HG03378 (cell line): ENCODE data around the gene TMEM14B.
A peak's percentile ranks its signal among the peaks of the same experiment; 100 is the strongest.
"Not testable (repeated sequence)": the region's sequence is repeated elsewhere in the genome, so short reads cannot be mapped to it uniquely, and the experiment has no call there.

Source experiments
- ATAC-seq: cut with Tn5 transposase; IDR thresholded peaks from one replicate; pipeline ENCODE4 v1.9.1; 2021; ENCODE audit warnings: mild to moderate bottlenecking, moderate library complexity; ENCODE audit not compliant: unreplicated experiment

The TMEM14B gene

DNA sequence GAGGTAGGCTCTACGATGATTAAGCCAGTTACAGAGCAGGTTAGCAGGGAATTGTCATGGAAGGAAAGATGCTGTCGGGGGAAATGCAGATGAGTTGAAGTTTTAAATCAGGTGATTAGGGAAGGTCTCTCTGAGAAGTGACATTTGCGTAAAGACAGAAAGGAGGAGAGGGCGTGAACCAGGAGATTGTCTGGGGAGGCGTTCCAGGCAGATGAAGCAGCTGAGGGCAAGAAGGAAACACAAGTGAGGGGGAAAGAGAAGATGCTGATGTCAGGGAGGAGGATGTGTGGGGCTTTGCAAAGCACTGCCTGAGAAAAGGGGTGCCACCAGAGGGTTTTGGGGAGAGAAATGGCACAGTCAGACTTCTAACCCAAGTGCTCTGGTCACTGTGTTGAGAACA is 2.5 kb upstream of the TMEM14B start:
- ATAC-seq = no peak

GRCh38 chr6:10746915-10747250 is 722 bp upstream of the TMEM14B start:
- no peak for ATAC-seq

- no peak for ATAC-seq
Observed at GRCh38 chr6:10749734-10750133, 2.1 kb downstream of the TMEM14B start.

- ATAC-seq = not testable (repeated sequence)
Observed at GRCh38 chr6:10750568-10750967, 3.0 kb downstream of the TMEM14B start.

GRCh38 chr6:10751757-10752156 is 4.2 kb downstream of the TMEM14B start:
- ATAC-seq = not testable (repeated sequence)

GRCh38 chr6:10756085-10756484 is 8.5 kb downstream of the TMEM14B start:
- no peak for ATAC-seq

DNA sequence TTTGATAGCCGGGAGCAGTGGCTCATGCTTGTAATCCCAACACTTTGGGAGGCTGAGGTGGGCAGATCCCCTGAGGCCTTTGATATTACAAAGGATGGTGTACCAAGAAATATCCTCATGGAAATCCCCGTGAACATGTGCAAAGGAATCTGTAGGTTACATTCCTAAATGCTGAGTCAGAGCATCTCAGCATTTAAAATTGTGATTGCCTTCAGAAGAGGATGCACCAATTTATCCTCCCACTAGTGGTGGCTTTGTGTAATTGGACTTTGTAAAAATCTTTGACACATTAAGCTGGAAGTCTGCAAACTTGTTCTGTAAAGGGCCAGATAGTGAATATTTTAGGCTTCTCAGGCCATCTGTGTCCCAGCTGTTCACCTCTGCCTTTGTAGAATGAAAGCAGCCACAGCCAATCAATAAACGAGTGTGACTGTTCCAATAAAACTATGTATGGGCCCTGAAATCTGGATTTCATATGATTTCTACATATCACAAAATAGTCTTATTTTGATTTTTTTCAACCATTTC is 11.8 kb downstream of the TMEM14B start:
- ATAC-seq = peak; percentile 79

DNA sequence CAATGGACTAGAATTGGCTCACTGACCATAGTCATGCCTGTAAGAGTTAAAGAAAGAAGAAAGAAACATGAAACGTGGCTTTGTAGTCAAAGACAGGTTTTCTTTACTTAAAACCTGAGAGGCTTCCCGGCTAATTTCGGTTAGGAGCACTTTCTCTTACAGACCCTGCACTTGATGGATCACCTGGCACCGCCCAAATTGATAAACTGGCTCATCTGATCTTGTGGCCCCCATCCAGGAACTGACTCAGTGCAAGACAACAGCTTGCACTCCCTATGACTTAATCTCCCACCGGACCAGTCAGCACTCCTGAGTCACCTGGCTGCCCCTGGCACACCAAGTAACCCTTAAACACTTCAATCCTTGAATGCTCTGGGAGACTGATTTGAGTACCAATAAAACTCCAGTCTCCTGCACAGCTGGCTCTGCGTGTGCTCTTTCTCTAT is 12.3 kb downstream of the TMEM14B start:
- no peak for ATAC-seq

DNA sequence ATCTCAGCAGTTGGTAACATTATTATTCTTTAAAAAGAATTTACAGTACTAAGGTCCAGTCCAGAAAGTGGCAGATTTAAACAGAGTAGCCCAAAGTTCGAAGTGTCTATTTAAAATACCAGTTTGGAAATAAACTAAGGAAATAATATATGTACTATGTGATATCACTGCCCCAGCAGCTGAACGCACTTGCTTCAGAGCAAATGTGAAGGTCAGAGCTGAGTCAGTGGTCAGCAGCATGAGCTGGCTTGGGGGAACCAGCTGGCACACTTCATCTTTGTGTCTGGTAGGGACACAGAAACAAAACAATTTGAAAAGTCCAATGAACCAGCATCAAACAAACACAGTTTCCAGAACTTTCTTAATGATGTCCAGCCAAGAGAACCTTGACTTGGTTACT is 15.4 kb downstream of the TMEM14B start:
- no peak for ATAC-seq

DNA sequence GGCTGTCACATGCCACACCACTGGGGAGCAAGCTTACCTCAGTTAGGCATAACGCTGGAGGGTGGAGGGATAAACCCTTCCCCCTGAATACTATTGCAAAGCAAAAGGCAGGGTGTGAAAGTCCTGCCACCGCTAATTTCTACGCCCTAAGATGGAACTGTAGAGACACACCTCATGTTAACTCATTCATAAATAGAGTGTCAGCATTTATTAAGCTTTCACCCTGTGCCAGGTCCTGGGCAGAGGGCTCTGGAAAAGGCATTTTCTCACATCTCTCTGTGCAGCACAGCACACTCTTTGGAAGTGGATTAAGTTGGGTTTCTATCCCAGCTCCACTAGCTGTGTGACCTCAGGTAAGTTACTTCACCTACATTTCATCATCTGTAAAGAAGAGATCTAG is 21.8 kb downstream of the TMEM14B start:
- no peak for ATAC-seq

DNA sequence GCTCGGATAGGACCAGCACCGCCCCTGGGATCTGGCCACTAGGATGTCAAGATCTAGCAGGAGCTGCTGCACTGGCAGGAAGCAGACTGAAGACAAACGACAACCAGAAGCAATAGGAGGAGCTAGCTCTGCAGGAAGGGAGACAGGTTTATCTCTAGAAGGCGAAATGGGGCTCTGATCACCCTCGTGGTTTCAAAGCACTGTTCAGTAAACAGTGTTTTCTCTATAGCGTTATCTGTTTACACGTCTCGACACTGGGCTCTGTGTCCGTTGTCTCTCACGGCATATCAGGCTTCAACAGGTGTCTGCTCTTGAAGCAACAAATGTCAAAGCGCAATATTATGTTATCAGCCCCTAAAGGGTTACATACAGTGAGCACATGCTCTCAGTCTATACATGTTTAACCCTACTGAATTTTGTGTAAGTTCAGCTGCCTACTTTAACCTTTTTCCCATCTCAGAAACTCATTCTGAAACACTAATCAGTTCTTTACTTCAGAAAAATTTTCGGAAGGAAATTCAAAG is 23.8 kb downstream of the TMEM14B start:
- no peak for ATAC-seq

GRCh38 chr6:10778230-10778629 is 30.6 kb downstream of the TMEM14B start:
- no peak for ATAC-seq

- no peak for ATAC-seq
Observed at GRCh38 chr6:10779076-10779475, 31.5 kb downstream of the TMEM14B start.

DNA sequence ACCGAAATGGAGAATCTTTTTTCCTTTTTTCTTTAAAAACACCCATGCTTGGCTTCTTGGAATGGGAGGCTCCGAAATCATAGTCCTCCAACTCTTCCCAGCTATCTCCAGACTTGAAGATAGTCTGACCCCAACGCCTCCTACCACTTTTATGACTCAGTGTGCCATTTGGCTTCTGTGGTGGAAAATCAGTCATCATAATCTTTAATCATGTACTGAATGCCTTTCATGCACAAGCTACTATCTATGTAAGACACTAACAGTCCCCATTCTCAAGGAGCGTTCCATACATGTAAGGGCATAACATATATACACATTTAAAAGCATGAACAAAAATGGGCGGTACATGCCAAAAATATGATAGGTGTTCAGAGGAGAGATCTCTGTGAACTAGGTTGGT is 44.1 kb downstream of the TMEM14B start:
- no peak for ATAC-seq

GRCh38 chr6:10792101-10792500 is 44.5 kb downstream of the TMEM14B start:
- no peak for ATAC-seq

DNA sequence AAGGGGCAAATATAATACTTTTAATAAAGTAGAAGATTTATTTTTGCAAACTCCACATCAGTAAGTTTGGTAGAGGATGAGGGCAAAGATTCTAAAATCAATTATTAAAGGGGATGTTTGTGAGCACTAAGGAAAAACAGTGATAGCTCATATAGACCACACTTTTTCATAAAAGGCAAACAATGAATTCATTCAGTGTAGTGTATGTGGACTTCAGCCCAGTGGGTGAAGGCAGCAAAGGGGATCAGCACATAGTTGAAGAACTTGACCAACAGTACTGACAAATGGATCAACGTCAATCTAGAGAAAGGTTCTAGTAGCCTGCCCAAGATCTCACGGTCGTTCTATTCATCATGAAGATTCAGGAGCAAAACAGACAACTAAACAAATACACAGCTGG is 45.4 kb downstream of the TMEM14B start:
- no peak for ATAC-seq

- ATAC-seq = no peak
Observed at GRCh38 chr6:10793695-10794094, 46.1 kb downstream of the TMEM14B start.

- ATAC-seq = no peak
Observed at GRCh38 chr6:10794239-10794638, 46.6 kb downstream of the TMEM14B start.

DNA sequence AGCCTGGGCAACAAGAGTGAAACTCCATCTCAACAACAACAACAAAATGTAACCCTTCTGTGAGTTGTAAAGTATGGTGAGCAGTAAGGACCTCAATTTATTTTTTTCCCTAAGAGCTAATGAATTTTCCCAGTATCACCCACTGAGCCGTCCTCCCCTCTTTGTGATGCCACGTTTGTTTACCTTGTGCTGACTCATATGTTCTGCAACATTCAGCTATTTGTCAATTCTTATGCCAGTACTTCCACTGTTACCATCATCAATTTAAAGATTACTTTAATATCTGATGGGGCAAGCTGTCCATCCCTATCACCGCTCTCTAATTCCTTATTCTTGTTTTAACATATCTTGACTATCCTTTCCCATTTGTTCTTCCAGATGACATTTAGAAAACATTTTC is 53.2 kb downstream of the TMEM14B start:
- ATAC-seq = no peak

DNA sequence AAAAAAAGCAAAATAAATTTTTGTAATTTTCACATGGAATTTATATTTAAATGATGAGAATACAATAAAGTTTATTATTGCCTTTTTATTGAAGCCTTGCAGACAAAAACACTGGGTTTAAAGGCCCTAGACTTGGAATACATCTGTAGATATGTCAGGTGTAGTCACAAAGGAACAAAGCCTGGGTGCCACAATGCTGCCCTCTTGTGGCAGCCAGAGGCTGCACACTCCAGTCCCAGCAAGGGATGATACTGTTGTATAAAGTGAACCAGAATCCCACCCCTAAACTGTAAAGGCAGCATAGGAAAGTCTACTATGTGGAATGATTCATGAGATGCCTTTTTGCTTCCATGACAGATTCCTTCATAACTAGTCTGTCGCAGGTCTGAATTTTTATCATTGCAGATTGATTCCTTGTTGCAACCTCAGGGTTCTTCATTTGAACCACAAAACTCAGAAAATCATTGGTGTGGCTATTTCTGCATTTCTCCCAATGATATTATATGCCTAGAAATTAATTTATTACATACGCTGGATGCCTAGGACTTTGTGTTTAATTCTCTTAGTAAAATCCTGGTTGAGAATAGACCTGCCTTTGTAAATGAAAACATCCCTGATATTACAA is 53.7 kb downstream of the TMEM14B start:
- ATAC-seq = peak; percentile 94
